ENCODE results near the gene ANP32B. TPM values are rescaled to one million over a fixed set of nuclear protein-coding genes. Genes with fewer than 3 reads are reported as not detected.
"Not testable (repeated sequence)": the region's sequence is repeated elsewhere in the genome, so short reads cannot be mapped to it uniquely, and the experiment has no call there.

ANP32B gene
- total RNA-seq, 1 donor from 2014 or later = 98.5 TPM

- no peak overlapping the region for H2AFZ ChIP-seq (ENCODE audit: low read depth, low read length)
- no peak overlapping the region for H3K4me3 Mint-ChIP-seq (ENCODE audit: unreplicated experiment)
- no peak overlapping the region for H3K4me2 ChIP-seq (ENCODE audit: low read length)
- no peaks in the 10 kb centered on the region for H3K79me2 ChIP-seq (ENCODE audit: insufficient read depth, low read length)
- H3K27me3 Mint-ChIP-seq (ENCODE audit: low read depth, unreplicated experiment) = peaks cover 8% of the 10 kb centered on the region
- TF ChIP-seq CTCF (IDR thresholded peaks at IDR 0.05; ENCODE audit: insufficient read depth, low read depth, low read length) = no peak
- TF ChIP-seq EZH2 (IDR thresholded peaks at IDR 0.05; ENCODE audit: insufficient read depth, low read length) = no peak
- H3K36me3 Mint-ChIP-seq (ENCODE audit: low read depth, unreplicated experiment) = no peaks in the 10 kb centered on the region
- DNase-seq (ENCODE audit: low read depth) (no peak), FAIRE-seq (no peak)
- peaks cover 5% of the 10 kb centered on the region for H3K4me1 Mint-ChIP-seq (ENCODE audit: low read depth, unreplicated experiment)
- no peaks in the 10 kb centered on the region for H3K9me3 Mint-ChIP-seq (ENCODE audit: unreplicated experiment)
- H3K27ac Mint-ChIP-seq (ENCODE audit: unreplicated experiment) = no peak overlapping the region
- H3K27ac ChIP-seq (ENCODE audit: low read depth, low read length) = no peak overlapping the region
- H3K27me3 ChIP-seq (ENCODE audit: insufficient read depth, low read length) = peaks cover 7% of the 10 kb centered on the region
- no peaks in the 10 kb centered on the region for H4K20me1 ChIP-seq (ENCODE audit: insufficient read depth, low read length)
- H3K4me3 ChIP-seq (ENCODE audit: insufficient read depth, low read depth, low read length) = no peak overlapping the region
- H3K9ac ChIP-seq (ENCODE audit: low read length) = no peak overlapping the region
- H3K36me3 ChIP-seq (ENCODE audit: insufficient read depth, low read length) = no peaks in the 10 kb centered on the region
- H3K9me3 ChIP-seq (ENCODE audit: insufficient read depth, low read depth, low read length) = no peaks in the 10 kb centered on the region
- no peaks in the 10 kb centered on the region for H3K4me1 ChIP-seq (ENCODE audit: insufficient read depth, low read length)
Observed at GRCh38 chr9:97959585-97959984, 23.6 kb upstream of the ANP32B start.

GRCh38 chr9:97960678-97961328 lies 22.3 kb upstream of the ANP32B start:
- not testable (repeated sequence) for H3K27ac ChIP-seq (ENCODE audit: low read depth, low read length); H3K79me2 ChIP-seq (ENCODE audit: insufficient read depth, low read length); H3K4me3 Mint-ChIP-seq (ENCODE audit: unreplicated experiment); H3K27me3 Mint-ChIP-seq (ENCODE audit: low read depth, unreplicated experiment); H3K9ac ChIP-seq (ENCODE audit: low read length); H3K36me3 ChIP-seq (ENCODE audit: insufficient read depth, low read length); H3K4me1 Mint-ChIP-seq (ENCODE audit: low read depth, unreplicated experiment); DNase-seq (ENCODE audit: low read depth); H3K4me3 ChIP-seq (ENCODE audit: insufficient read depth, low read depth, low read length); H2AFZ ChIP-seq (ENCODE audit: low read depth, low read length); H3K27ac Mint-ChIP-seq (ENCODE audit: unreplicated experiment); H3K4me1 ChIP-seq (ENCODE audit: insufficient read depth, low read length); H4K20me1 ChIP-seq (ENCODE audit: insufficient read depth, low read length); H3K9me3 Mint-ChIP-seq (ENCODE audit: unreplicated experiment); H3K36me3 Mint-ChIP-seq (ENCODE audit: low read depth, unreplicated experiment); H3K4me2 ChIP-seq (ENCODE audit: low read length); H3K9me3 ChIP-seq (ENCODE audit: insufficient read depth, low read depth, low read length); FAIRE-seq
- H3K27me3 ChIP-seq (ENCODE audit: insufficient read depth, low read length) = peaks cover 10% of the 10 kb centered on the region

GRCh38 chr9:97961361-97961760 lies 21.8 kb upstream of the ANP32B start:
- no peak overlapping the region for H3K4me3 Mint-ChIP-seq (ENCODE audit: unreplicated experiment)
- Histone ChIP-seq H3K9me3 (ENCODE audit: insufficient read depth, low read depth, low read length) (no peaks in the 10 kb centered on the region), H3K4me1 (ENCODE audit: insufficient read depth, low read length) (no peaks in the 10 kb centered on the region), H3K27ac (ENCODE audit: low read depth, low read length) (no peak overlapping the region), H3K27me3 (ENCODE audit: insufficient read depth, low read length) (peaks cover 11% of the 10 kb centered on the region), H3K36me3 (ENCODE audit: insufficient read depth, low read length) (no peaks in the 10 kb centered on the region), H2AFZ (ENCODE audit: low read depth, low read length) (no peak overlapping the region), H4K20me1 (ENCODE audit: insufficient read depth, low read length) (no peaks in the 10 kb centered on the region), H3K9ac (ENCODE audit: low read length) (no peak overlapping the region), H3K79me2 (ENCODE audit: insufficient read depth, low read length) (no peaks in the 10 kb centered on the region), H3K4me3 (ENCODE audit: insufficient read depth, low read depth, low read length) (no peak overlapping the region), H3K4me2 (ENCODE audit: low read length) (no peak overlapping the region)
- TF ChIP-seq CTCF (IDR thresholded peaks at IDR 0.05; ENCODE audit: insufficient read depth, low read depth, low read length) (no peak), EZH2 (IDR thresholded peaks at IDR 0.05; ENCODE audit: insufficient read depth, low read length) (no peak)
- H3K27me3 Mint-ChIP-seq (ENCODE audit: low read depth, unreplicated experiment) = peaks cover 9% of the 10 kb centered on the region
- FAIRE-seq (no peak), DNase-seq (ENCODE audit: low read depth) (no peak)
- H3K27ac Mint-ChIP-seq (ENCODE audit: unreplicated experiment) = no peak overlapping the region
- H3K36me3 Mint-ChIP-seq (ENCODE audit: low read depth, unreplicated experiment) = no peaks in the 10 kb centered on the region
- H3K9me3 Mint-ChIP-seq (ENCODE audit: unreplicated experiment) = no peaks in the 10 kb centered on the region
- peaks cover 5% of the 10 kb centered on the region for H3K4me1 Mint-ChIP-seq (ENCODE audit: low read depth, unreplicated experiment)

Data from astrocyte (in vitro differentiated cells and primary cell).